ENCODE results near the gene USP48. TPM values are rescaled to one million over a fixed set of nuclear protein-coding genes. Genes with fewer than 3 reads are reported as not detected.
A peak's percentile ranks its signal among the peaks of the same experiment; 100 is the strongest.

Gene USP48
- total RNA-seq, 1 donor from 2014 or later: 56.4 TPM

GRCh38 chr1:21649315-21649714 is 133.6 kb downstream of the USP48 start:
- no peak overlapping the region for H3K4me3 ChIP-seq
- DNase-seq: no peak
- TF ChIP-seq CTCF (IDR thresholded peaks at IDR 0.05): no peak
- no peaks in the 10 kb centered on the region for H3K36me3 ChIP-seq
- no peak for ATAC-seq
- no peaks in the 10 kb centered on the region for H3K9me3 ChIP-seq
- intact Hi-C loops (cut with DNase I): no loop called here
- peaks cover 7% of the 10 kb centered on the region for H3K27me3 ChIP-seq
- H3K4me1 ChIP-seq: peaks cover 11% of the 10 kb centered on the region
- H3K27ac ChIP-seq: no peak overlapping the region

- H3K27ac ChIP-seq: no peak overlapping the region
- H3K9me3 ChIP-seq: no peaks in the 10 kb centered on the region
- H3K4me3 ChIP-seq: no peak overlapping the region
- intact Hi-C loops (cut with DNase I): no loop called here
- DNase-seq (no peak), ATAC-seq (no peak)
- peaks cover 7% of the 10 kb centered on the region for H3K27me3 ChIP-seq
- no peak for TF ChIP-seq CTCF (IDR thresholded peaks at IDR 0.05)
- H3K36me3 ChIP-seq: no peaks in the 10 kb centered on the region
- peaks cover 11% of the 10 kb centered on the region for H3K4me1 ChIP-seq
These were observed 134.2 kb downstream of the USP48 start for GRCh38 chr1:21648791-21649190.

GRCh38 chr1:21648352-21648730 is 134.6 kb downstream of the USP48 start:
- H3K9me3 ChIP-seq: no peaks in the 10 kb centered on the region
- no peak for TF ChIP-seq CTCF (IDR thresholded peaks at IDR 0.05)
- intact Hi-C loops (cut with DNase I): no loop called here
- ATAC-seq: no peak
- peaks cover 11% of the 10 kb centered on the region for H3K4me1 ChIP-seq
- no peak overlapping the region for H3K27ac ChIP-seq
- H3K4me3 ChIP-seq: no peak overlapping the region
- DNase-seq: no peak
- peaks cover 7% of the 10 kb centered on the region for H3K27me3 ChIP-seq
- no peaks in the 10 kb centered on the region for H3K36me3 ChIP-seq

- H3K4me1 ChIP-seq: peaks cover 11% of the 10 kb centered on the region
- no peak for TF ChIP-seq CTCF (IDR thresholded peaks at IDR 0.05)
- H3K4me3 ChIP-seq: no peak overlapping the region
- no peaks in the 10 kb centered on the region for H3K36me3 ChIP-seq
- ATAC-seq (peak; percentile 29), DNase-seq (no peak)
- H3K9me3 ChIP-seq: no peaks in the 10 kb centered on the region
- intact Hi-C loops (cut with DNase I): no loop called here
- H3K27ac ChIP-seq: no peak overlapping the region
- H3K27me3 ChIP-seq: peaks cover 7% of the 10 kb centered on the region
These were observed 135.3 kb downstream of the USP48 start for GRCh38 chr1:21647431-21648351.

DNA sequence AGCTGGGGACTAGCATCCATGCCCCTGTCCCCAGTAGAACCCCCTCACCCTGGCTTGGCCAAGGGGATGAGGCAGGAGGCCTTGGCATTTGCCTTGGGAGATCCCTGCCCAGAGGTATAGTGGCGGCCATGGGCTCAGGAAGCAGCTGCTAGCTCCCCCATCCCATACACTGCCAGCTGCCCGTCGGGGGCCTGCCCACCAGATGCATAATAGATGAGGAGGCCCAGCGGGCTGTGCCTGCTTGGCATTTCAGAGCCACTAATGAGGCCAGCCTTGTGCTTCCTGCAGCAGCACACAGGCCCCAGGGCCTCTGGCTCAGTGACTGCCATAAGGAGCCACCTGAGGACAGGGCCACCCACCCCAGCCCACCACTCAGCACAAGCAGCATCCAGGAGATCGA is 137.4 kb downstream of the USP48 start:
- DNase-seq: no peak
- Histone ChIP-seq H3K27ac (no peak overlapping the region), H3K4me1 (peaks cover 2% of the 10 kb centered on the region), H3K36me3 (no peaks in the 10 kb centered on the region), H3K9me3 (no peaks in the 10 kb centered on the region), H3K4me3 (no peak overlapping the region), H3K27me3 (peaks cover 7% of the 10 kb centered on the region)
- no peak for TF ChIP-seq CTCF (IDR thresholded peaks at IDR 0.05)
- intact Hi-C loops (cut with DNase I): no loop called here
- ATAC-seq: no peak

All from upper lobe of right lung (tissue), 1 donor.